Endothelial cell of umbilical vein (primary cell): Measurements from ENCODE around the gene PTPN6. TPM values are rescaled to one million over a fixed set of nuclear protein-coding genes. Genes with fewer than 3 reads are reported as not detected.
A peak's percentile ranks its signal among the peaks of the same experiment; 100 is the strongest.
"Not testable (repeated sequence)": the region's sequence is repeated elsewhere in the genome, so short reads cannot be mapped to it uniquely, and the experiment has no call there.

ENCODE experiments used
- BruUV-seq: library from RNA; stranded (reverse); fragments of 400-500 nt; replicated peaks from 2 replicates; lab custom pipeline; 2021; lab: Mats Ljungman, UMichigan
- CTCF ChIA-PET: fragments of 300-600, 350-600 bp; sonication (Branson Sonifier 250); formaldehyde crosslinking; loops from one replicate; lab custom pipeline; 2021; ENCODE audit warnings: antibody characterized with exemption, inconsistent platforms; lab: Charles Lee
- POLR2A ChIA-PET: fragments of 300-600, 350-600 bp; sonication (Branson Sonifier 250); formaldehyde crosslinking; loops from one replicate; lab custom pipeline; 2021; ENCODE audit warnings: antibody characterized with exemption, inconsistent platforms; lab: Charles Lee
- DNase-seq: peaks from one replicate; pipeline ENCODE4 v3.0.0-alpha.2; 2011; ENCODE audit warnings: low read depth, low spot score
- FAIRE-seq: peaks from 2 replicates; lab custom pipeline; 2011; peaks lifted over from hg19 to GRCh38; lab: Jason Lieb, UNC
- H2AFZ ChIP-seq: 2 replicates; pipeline ENCODE4 v1.6.0; 2012; ENCODE audit warnings: low read depth, low read length, control low read depth, inconsistent platforms
- H3K27ac ChIP-seq: 2 replicates; pipeline ENCODE4 v1.5.1; 2011; ENCODE audit warnings: low read depth, mild to moderate bottlenecking, control low read depth, low read length, moderate library complexity; ENCODE audit not compliant: insufficient read depth
- H3K27me3 ChIP-seq, 2 experiments: 2 replicates each; pipeline versions ENCODE4 v1.6.0 to v1.6.1; 2011; ENCODE audit warnings: low read length in 2 of 2, mixed read lengths in 1 of 2; ENCODE audit not compliant: control insufficient read depth in 2 of 2, insufficient read depth in 2 of 2
- H3K36me3 ChIP-seq, 2 experiments: 2 replicates in 1 of 2; 3 replicates in 1 of 2; pipeline ENCODE4 v1.5.1; 2011; ENCODE audit warnings: low read length in 2 of 2, mild to moderate bottlenecking in 1 of 2, moderate library complexity in 1 of 2; ENCODE audit not compliant: control insufficient read depth in 2 of 2, insufficient read depth in 2 of 2; ENCODE audit errors: extremely low read depth in 1 of 2
- H3K4me1 ChIP-seq: 3 replicates; pipeline ENCODE4 v1.5.1; 2011; ENCODE audit warnings: mild to moderate bottlenecking, low read length; ENCODE audit not compliant: control insufficient read depth, insufficient read depth; ENCODE audit errors: extremely low read depth
- H3K4me2 ChIP-seq: 2 replicates; pipeline ENCODE4 v1.6.1; 2011; ENCODE audit warnings: low read length, control low read depth, mixed read lengths; ENCODE audit not compliant: insufficient read depth
- H3K4me3 ChIP-seq, 3 experiments: fragments of 200-600 bp in 1 of 3; sonication (generic), shearing (Covaris generic) in 1 of 3; replicated peaks in 1 of 3; 2 replicates each; pipeline ENCODE4 v1.5.1; 2011 to 2016; ENCODE audit warnings: control low read depth in 3 of 3, low read length in 3 of 3, mild to moderate bottlenecking in 2 of 3, inconsistent platforms in 1 of 3, low read depth in 1 of 3, moderate library complexity in 1 of 3; ENCODE audit not compliant: insufficient read depth in 1 of 3
- H3K79me2 ChIP-seq: 2 replicates; pipeline ENCODE4 v1.6.0; 2012; ENCODE audit warnings: low read length, inconsistent platforms; ENCODE audit not compliant: control insufficient read depth, insufficient read depth
- H3K9ac ChIP-seq: replicated peaks from 2 replicates; pipeline ENCODE3; 2011; ENCODE audit warnings: low read length, control low read depth; ENCODE audit not compliant: insufficient read depth; ENCODE audit errors: extremely low read depth
- H3K9me1 ChIP-seq: replicated peaks from 3 replicates; pipeline ENCODE4 v1.6.0; 2011; ENCODE audit warnings: mild to moderate bottlenecking, low read length; ENCODE audit not compliant: control insufficient read depth, insufficient read depth; ENCODE audit errors: extremely low read depth
- H3K9me3 ChIP-seq: replicated peaks from 2 replicates; pipeline ENCODE4 v1.5.1; 2012; ENCODE audit warnings: low read length, inconsistent platforms; ENCODE audit not compliant: control insufficient read depth, insufficient read depth
- H4K20me1 ChIP-seq: replicated peaks from 2 replicates; pipeline ENCODE3; 2011; ENCODE audit warnings: mild to moderate bottlenecking, low read length; ENCODE audit not compliant: control insufficient read depth, insufficient read depth; ENCODE audit errors: extremely low read depth
- EZH2 ChIP-seq: IDR thresholded peaks from 2 replicates; pipeline ENCODE4 v1.6.1; 2012; ENCODE audit warnings: borderline replicate concordance, low read depth, mild to moderate bottlenecking, moderate library complexity, low read length, inconsistent platforms; ENCODE audit not compliant: severe bottlenecking
- GATA2 ChIP-seq: IDR thresholded peaks from 2 replicates; pipeline ENCODE4 v1.7.0; 2011; ENCODE audit warnings: low read depth, mild to moderate bottlenecking, moderate library complexity, mixed read lengths, low read length; ENCODE audit not compliant: insufficient read length, insufficient read depth
- MYC ChIP-seq: IDR thresholded peaks from one replicate; pipeline ENCODE4 v1.6.1; 2011; ENCODE audit warnings: mild to moderate bottlenecking, low read depth, low read length
- dilution Hi-C: fragments of 300-500 bp; cut with MboI; formaldehyde crosslinking; loops from one replicate; pipeline ENCODE4 v1.15.0; 2019; ENCODE audit warnings: low sequenced_read_pairs; ENCODE audit not compliant: extremely low pct_ligation_motif_present
- intact Hi-C: fragments of 100-400 bp; cut with micrococcal nuclease; formaldehyde crosslinking; loops from one replicate; pipeline ENCODE4 v1.10.0; 2022
- polyA plus RNA-seq, 4 experiments: library from polyadenylated mRNA; depleted of rRNA in 3 of 4; stranded (reverse) in 3 of 4; unstranded in 1 of 4; fragments of >200 nt; gene quantifications; 2 replicates each; pipeline versions ENCODE4 v1.2.1 to v1.2.3, GENCODE V29; 2011 to 2012; ENCODE audit warnings: missing spikeins in 1 of 4
- total RNA-seq: library from RNA; stranded (reverse); gene quantifications from 2 replicates; pipeline ENCODE4 v1.2.3, GENCODE V29; 2021
- TF ChIP-seq, protein P1 (sequence below), 2 donors: IDR thresholded peaks; 1 replicate in 1 of 2; 2 replicates in 1 of 2; pipeline ENCODE4 v1.5.1; 2011; ENCODE audit warnings: low read length in 2 of 2, mild to moderate bottlenecking in 2 of 2, moderate library complexity in 2 of 2, control low read depth in 1 of 2, inconsistent platforms in 1 of 2, low read depth in 1 of 2; ENCODE audit not compliant: insufficient read depth in 1 of 2; ENCODE audit errors: extremely low read depth in 1 of 2

PTPN6 gene
- total and polyA plus RNA-seq, 2 donors (not counting 3 experiments of a cell fraction or from before 2014, with no cell fraction given): 0.25 to 1.6 TPM

DNA sequence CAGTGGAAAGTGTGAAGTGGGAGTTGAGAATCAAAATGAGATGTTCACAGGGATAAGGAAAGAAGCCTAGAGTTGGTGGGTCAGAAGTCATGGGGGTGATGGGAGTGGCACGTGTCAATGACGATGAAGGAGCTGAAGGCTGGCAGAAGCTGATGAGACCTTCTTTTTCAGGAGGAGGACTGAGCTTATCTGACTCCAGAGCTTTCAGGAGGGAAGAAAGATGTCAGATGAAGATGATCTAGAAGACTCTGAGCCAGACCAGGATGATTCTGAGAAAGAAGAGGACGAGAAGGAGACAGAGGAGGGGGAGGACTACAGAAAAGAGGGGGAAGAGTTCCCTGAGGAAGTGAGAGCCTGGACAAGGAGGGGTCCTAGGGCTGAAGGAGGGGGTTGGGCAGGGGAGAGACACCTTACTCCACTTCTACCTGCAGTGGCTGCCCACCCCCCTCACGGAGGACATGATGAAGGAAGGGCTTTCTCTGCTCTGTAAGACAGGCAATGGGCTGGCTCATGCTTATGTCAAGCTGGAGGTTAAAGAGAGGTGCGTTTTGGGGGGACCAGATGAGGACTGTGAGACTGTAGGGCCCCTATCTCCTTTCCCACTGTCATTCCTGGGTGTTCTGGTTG lies 45.6 kb upstream of the PTPN6 start:
- H3K4me3 ChIP-seq: no peak overlapping the region
- H3K9ac ChIP-seq: no peak overlapping the region
- peaks cover 7% of the 10 kb centered on the region for H3K4me1 ChIP-seq
- no peaks in the 10 kb centered on the region for H3K79me2 ChIP-seq
- ChIA-PET POLR2A (interaction anchor here (1.4 kb wide), 1 partner anchor 38 kb away, joined by 3 read pairs; the partner anchor contains the start of gene TPI1), CTCF (interaction anchor here (0.9 to 2.2 kb wide), 5 partner anchors 13 to 36 kb away, joined by 3 to 8 read pairs (median 5); partner anchors contain the start of gene SPSB2)
- peak overlapping the region; percentile 83 for H2AFZ ChIP-seq
- FAIRE-seq (no peak), DNase-seq (no peak)
- H4K20me1 ChIP-seq: no peaks in the 10 kb centered on the region
- no peaks in the 10 kb centered on the region for H3K9me1 ChIP-seq
- H3K9me3 ChIP-seq: no peaks in the 10 kb centered on the region
- dilution Hi-C loops (no loop called here), intact Hi-C loops (no loop called here)
- no TSS peak for BruUV-seq
- no peaks in the 10 kb centered on the region for H3K27me3 ChIP-seq
- H3K27ac ChIP-seq: no peak overlapping the region
- no peak overlapping the region for H3K4me2 ChIP-seq
- TF ChIP-seq MYC: no peak
- no peak for TF ChIP-seq EZH2
- no peak for TF ChIP-seq GATA2
- TF ChIP-seq, protein P1, sequence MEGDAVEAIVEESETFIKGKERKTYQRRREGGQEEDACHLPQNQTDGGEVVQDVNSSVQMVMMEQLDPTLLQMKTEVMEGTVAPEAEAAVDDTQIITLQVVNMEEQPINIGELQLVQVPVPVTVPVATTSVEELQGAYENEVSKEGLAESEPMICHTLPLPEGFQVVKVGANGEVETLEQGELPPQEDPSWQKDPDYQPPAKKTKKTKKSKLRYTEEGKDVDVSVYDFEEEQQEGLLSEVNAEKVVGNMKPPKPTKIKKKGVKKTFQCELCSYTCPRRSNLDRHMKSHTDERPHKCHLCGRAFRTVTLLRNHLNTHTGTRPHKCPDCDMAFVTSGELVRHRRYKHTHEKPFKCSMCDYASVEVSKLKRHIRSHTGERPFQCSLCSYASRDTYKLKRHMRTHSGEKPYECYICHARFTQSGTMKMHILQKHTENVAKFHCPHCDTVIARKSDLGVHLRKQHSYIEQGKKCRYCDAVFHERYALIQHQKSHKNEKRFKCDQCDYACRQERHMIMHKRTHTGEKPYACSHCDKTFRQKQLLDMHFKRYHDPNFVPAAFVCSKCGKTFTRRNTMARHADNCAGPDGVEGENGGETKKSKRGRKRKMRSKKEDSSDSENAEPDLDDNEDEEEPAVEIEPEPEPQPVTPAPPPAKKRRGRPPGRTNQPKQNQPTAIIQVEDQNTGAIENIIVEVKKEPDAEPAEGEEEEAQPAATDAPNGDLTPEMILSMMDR (IDR thresholded peaks at IDR 0.05; ENCODE audit: extremely low read depth in 1 of 2, insufficient read depth in 1 of 2, low read depth in 1 of 2, low read length in 2 of 2): no peak
- H3K36me3 ChIP-seq: no peaks in the 10 kb centered on the region

DNA sequence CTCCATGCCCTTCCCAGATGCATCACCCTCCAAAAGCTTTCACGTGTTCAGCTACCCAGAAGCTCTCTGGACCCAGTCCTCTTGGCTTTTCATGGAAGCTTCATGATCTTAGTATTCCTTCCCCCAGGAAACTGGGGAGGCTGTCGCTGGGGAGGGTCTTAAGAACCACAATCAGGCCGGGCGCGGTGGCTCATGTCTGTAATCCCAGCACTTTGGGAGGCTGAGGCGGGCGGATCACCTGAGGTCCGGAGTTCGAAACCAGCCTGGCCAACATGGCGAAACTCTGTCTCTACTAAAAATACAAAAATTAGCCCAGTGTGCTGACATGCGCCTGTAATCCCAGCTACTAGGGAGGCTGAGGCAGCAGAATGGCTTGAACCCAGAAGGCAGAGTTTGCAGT lies 43.0 kb upstream of the PTPN6 start:
- H3K4me3 ChIP-seq, H3K27me3 ChIP-seq, H3K4me2 ChIP-seq, BruUV-seq, intact Hi-C loops, H3K9ac ChIP-seq, H3K9me1 ChIP-seq, H2AFZ ChIP-seq, H4K20me1 ChIP-seq, H3K79me2 ChIP-seq, DNase-seq, H3K36me3 ChIP-seq, H3K27ac ChIP-seq, H3K4me1 ChIP-seq, FAIRE-seq, dilution Hi-C loops, POLR2A ChIA-PET, H3K9me3 ChIP-seq: not testable (repeated sequence)
- CTCF ChIA-PET: interaction anchor here (1.2 to 1.9 kb wide), 3 partner anchors 16 to 36 kb away, joined by 3 to 10 read pairs (median 4); no protein-coding TSS in a partner anchor
